SK-N-SH (cell line): ENCODE results near the gene SIX4.

Experiments used
- CTCF ChIP-seq: fragments of 200-600 bp; sonication (generic); IDR thresholded peaks from 2 replicates; pipeline ENCODE4 v1.6.1; 2017; ENCODE audit warnings: antibody characterized with exemption, mild to moderate bottlenecking, moderate library complexity
- MXI1 ChIP-seq: IDR thresholded peaks from 2 replicates; pipeline ENCODE4 v1.6.1; 2012; ENCODE audit warnings: mild to moderate bottlenecking, low read depth, low read length, improper control_type of control experiment
- PBX3 ChIP-seq: IDR thresholded peaks from 2 replicates; pipeline ENCODE4; 2012
- USF2 ChIP-seq: fragments of 150-350 bp; IDR thresholded peaks from 2 replicates; pipeline ENCODE4 v1.6.1; 2017; ENCODE audit warnings: antibody characterized with exemption, low read length, low read depth, borderline replicate concordance
- TF ChIP-seq, protein P1 (sequence below): IDR thresholded peaks from 2 replicates; pipeline ENCODE4 v1.6.1; 2012; ENCODE audit warnings: mild to moderate bottlenecking, low read depth, low read length, moderate library complexity

DNA sequence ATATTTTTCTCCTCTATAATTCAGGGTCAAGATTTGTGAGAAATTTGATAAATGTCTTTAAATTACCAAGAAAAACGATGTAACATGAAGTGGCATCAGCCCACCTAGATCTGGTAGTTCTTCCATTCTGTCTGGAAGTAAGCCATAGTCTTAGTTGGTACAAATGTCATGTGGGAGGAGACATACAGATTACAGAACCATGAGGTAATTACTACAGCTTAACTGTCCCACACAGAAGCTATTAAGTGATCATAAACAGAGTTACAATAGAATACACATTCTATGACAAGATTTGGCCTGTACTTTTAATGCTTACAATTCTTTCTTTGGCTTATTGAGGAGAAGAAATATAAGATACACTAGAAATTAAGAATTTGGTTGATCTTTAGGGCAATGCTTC lies 61.2 kb downstream of the SIX4 start:
- TF ChIP-seq CTCF = no peak
- TF ChIP-seq MXI1 = no peak
- TF ChIP-seq, protein P1, sequence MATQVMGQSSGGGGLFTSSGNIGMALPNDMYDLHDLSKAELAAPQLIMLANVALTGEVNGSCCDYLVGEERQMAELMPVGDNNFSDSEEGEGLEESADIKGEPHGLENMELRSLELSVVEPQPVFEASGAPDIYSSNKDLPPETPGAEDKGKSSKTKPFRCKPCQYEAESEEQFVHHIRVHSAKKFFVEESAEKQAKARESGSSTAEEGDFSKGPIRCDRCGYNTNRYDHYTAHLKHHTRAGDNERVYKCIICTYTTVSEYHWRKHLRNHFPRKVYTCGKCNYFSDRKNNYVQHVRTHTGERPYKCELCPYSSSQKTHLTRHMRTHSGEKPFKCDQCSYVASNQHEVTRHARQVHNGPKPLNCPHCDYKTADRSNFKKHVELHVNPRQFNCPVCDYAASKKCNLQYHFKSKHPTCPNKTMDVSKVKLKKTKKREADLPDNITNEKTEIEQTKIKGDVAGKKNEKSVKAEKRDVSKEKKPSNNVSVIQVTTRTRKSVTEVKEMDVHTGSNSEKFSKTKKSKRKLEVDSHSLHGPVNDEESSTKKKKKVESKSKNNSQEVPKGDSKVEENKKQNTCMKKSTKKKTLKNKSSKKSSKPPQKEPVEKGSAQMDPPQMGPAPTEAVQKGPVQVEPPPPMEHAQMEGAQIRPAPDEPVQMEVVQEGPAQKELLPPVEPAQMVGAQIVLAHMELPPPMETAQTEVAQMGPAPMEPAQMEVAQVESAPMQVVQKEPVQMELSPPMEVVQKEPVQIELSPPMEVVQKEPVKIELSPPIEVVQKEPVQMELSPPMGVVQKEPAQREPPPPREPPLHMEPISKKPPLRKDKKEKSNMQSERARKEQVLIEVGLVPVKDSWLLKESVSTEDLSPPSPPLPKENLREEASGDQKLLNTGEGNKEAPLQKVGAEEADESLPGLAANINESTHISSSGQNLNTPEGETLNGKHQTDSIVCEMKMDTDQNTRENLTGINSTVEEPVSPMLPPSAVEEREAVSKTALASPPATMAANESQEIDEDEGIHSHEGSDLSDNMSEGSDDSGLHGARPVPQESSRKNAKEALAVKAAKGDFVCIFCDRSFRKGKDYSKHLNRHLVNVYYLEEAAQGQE = no peak
- no peak for TF ChIP-seq USF2
- TF ChIP-seq PBX3 = no peak
